Endothelial cell of umbilical vein (primary cell): ENCODE results near the gene FURIN. TPM values are rescaled to one million over a fixed set of nuclear protein-coding genes. Genes with fewer than 3 reads are reported as not detected.

ENCODE experiments used
- BruUV-seq: library from RNA; stranded (reverse); fragments of 400-500 nt; replicated peaks from 2 replicates; lab custom pipeline; 2021; lab: Mats Ljungman, UMichigan
- CTCF ChIA-PET: fragments of 300-600, 350-600 bp; sonication (Branson Sonifier 250); formaldehyde crosslinking; loops from one replicate; lab custom pipeline; 2021; ENCODE audit warnings: antibody characterized with exemption, inconsistent platforms; lab: Charles Lee
- POLR2A ChIA-PET: fragments of 300-600, 350-600 bp; sonication (Branson Sonifier 250); formaldehyde crosslinking; loops from one replicate; lab custom pipeline; 2021; ENCODE audit warnings: antibody characterized with exemption, inconsistent platforms; lab: Charles Lee
- DNase-seq: peaks from one replicate; pipeline ENCODE4 v3.0.0-alpha.2; 2011; ENCODE audit warnings: low read depth, low spot score
- FAIRE-seq: peaks from 2 replicates; lab custom pipeline; 2011; peaks lifted over from hg19 to GRCh38; lab: Jason Lieb, UNC
- H2AFZ ChIP-seq: 2 replicates; pipeline ENCODE4 v1.6.0; 2012; ENCODE audit warnings: low read depth, low read length, control low read depth, inconsistent platforms
- H3K27ac ChIP-seq: 2 replicates; pipeline ENCODE4 v1.5.1; 2011; ENCODE audit warnings: low read depth, mild to moderate bottlenecking, control low read depth, low read length, moderate library complexity; ENCODE audit not compliant: insufficient read depth
- H3K27me3 ChIP-seq, 2 experiments: 2 replicates each; pipeline versions ENCODE4 v1.6.0 to v1.6.1; 2011; ENCODE audit warnings: low read length in 2 of 2, mixed read lengths in 1 of 2; ENCODE audit not compliant: control insufficient read depth in 2 of 2, insufficient read depth in 2 of 2
- H3K36me3 ChIP-seq, 2 experiments: 2 replicates in 1 of 2; 3 replicates in 1 of 2; pipeline ENCODE4 v1.5.1; 2011; ENCODE audit warnings: low read length in 2 of 2, mild to moderate bottlenecking in 1 of 2, moderate library complexity in 1 of 2; ENCODE audit not compliant: control insufficient read depth in 2 of 2, insufficient read depth in 2 of 2; ENCODE audit errors: extremely low read depth in 1 of 2
- H3K4me1 ChIP-seq: 3 replicates; pipeline ENCODE4 v1.5.1; 2011; ENCODE audit warnings: mild to moderate bottlenecking, low read length; ENCODE audit not compliant: control insufficient read depth, insufficient read depth; ENCODE audit errors: extremely low read depth
- H3K4me2 ChIP-seq: 2 replicates; pipeline ENCODE4 v1.6.1; 2011; ENCODE audit warnings: low read length, control low read depth, mixed read lengths; ENCODE audit not compliant: insufficient read depth
- H3K4me3 ChIP-seq, 3 experiments: fragments of 200-600 bp in 1 of 3; sonication (generic), shearing (Covaris generic) in 1 of 3; replicated peaks in 1 of 3; 2 replicates each; pipeline ENCODE4 v1.5.1; 2011 to 2016; ENCODE audit warnings: control low read depth in 3 of 3, low read length in 3 of 3, mild to moderate bottlenecking in 2 of 3, inconsistent platforms in 1 of 3, low read depth in 1 of 3, moderate library complexity in 1 of 3; ENCODE audit not compliant: insufficient read depth in 1 of 3
- H3K79me2 ChIP-seq: 2 replicates; pipeline ENCODE4 v1.6.0; 2012; ENCODE audit warnings: low read length, inconsistent platforms; ENCODE audit not compliant: control insufficient read depth, insufficient read depth
- H3K9ac ChIP-seq: replicated peaks from 2 replicates; pipeline ENCODE3; 2011; ENCODE audit warnings: low read length, control low read depth; ENCODE audit not compliant: insufficient read depth; ENCODE audit errors: extremely low read depth
- H3K9me1 ChIP-seq: replicated peaks from 3 replicates; pipeline ENCODE4 v1.6.0; 2011; ENCODE audit warnings: mild to moderate bottlenecking, low read length; ENCODE audit not compliant: control insufficient read depth, insufficient read depth; ENCODE audit errors: extremely low read depth
- H3K9me3 ChIP-seq: replicated peaks from 2 replicates; pipeline ENCODE4 v1.5.1; 2012; ENCODE audit warnings: low read length, inconsistent platforms; ENCODE audit not compliant: control insufficient read depth, insufficient read depth
- H4K20me1 ChIP-seq: replicated peaks from 2 replicates; pipeline ENCODE3; 2011; ENCODE audit warnings: mild to moderate bottlenecking, low read length; ENCODE audit not compliant: control insufficient read depth, insufficient read depth; ENCODE audit errors: extremely low read depth
- EZH2 ChIP-seq: IDR thresholded peaks from 2 replicates; pipeline ENCODE4 v1.6.1; 2012; ENCODE audit warnings: borderline replicate concordance, low read depth, mild to moderate bottlenecking, moderate library complexity, low read length, inconsistent platforms; ENCODE audit not compliant: severe bottlenecking
- FOS ChIP-seq: IDR thresholded peaks from 2 replicates; pipeline ENCODE4 v1.6.1; 2011; ENCODE audit warnings: mild to moderate bottlenecking, low read length, moderate library complexity, borderline replicate concordance; ENCODE audit not compliant: insufficient read depth
- GATA2 ChIP-seq: IDR thresholded peaks from 2 replicates; pipeline ENCODE4 v1.7.0; 2011; ENCODE audit warnings: low read depth, mild to moderate bottlenecking, moderate library complexity, mixed read lengths, low read length; ENCODE audit not compliant: insufficient read length, insufficient read depth
- JUN ChIP-seq: IDR thresholded peaks from 2 replicates; pipeline ENCODE4 v1.6.1; 2011; ENCODE audit warnings: borderline replicate concordance, low read depth; ENCODE audit not compliant: insufficient read length, insufficient read depth
- MYC ChIP-seq: IDR thresholded peaks from one replicate; pipeline ENCODE4 v1.6.1; 2011; ENCODE audit warnings: mild to moderate bottlenecking, low read depth, low read length
- POLR2A ChIP-seq: IDR thresholded peaks from 2 replicates; pipeline ENCODE4 v1.6.1; 2012; ENCODE audit warnings: low read depth, mild to moderate bottlenecking, control low read depth, low read length
- POLR2AphosphoS5 ChIP-seq: IDR thresholded peaks from 2 replicates; pipeline ENCODE4 v1.6.1; 2012; ENCODE audit warnings: low read depth, mild to moderate bottlenecking, control low read depth, low read length, moderate library complexity; ENCODE audit not compliant: insufficient read depth
- dilution Hi-C: fragments of 300-500 bp; cut with MboI; formaldehyde crosslinking; loops from one replicate; pipeline ENCODE4 v1.15.0; 2019; ENCODE audit warnings: low sequenced_read_pairs; ENCODE audit not compliant: extremely low pct_ligation_motif_present
- intact Hi-C: fragments of 100-400 bp; cut with micrococcal nuclease; formaldehyde crosslinking; loops from one replicate; pipeline ENCODE4 v1.10.0; 2022
- polyA plus RNA-seq, 4 experiments: library from polyadenylated mRNA; depleted of rRNA in 3 of 4; stranded (reverse) in 3 of 4; unstranded in 1 of 4; fragments of >200 nt; gene quantifications; 2 replicates each; pipeline versions ENCODE4 v1.2.1 to v1.2.3, GENCODE V29; 2011 to 2012; ENCODE audit warnings: missing spikeins in 1 of 4
- total RNA-seq: library from RNA; stranded (reverse); gene quantifications from 2 replicates; pipeline ENCODE4 v1.2.3, GENCODE V29; 2021
- TF ChIP-seq, protein P1 (sequence below), 2 donors: IDR thresholded peaks; 1 replicate in 1 of 2; 2 replicates in 1 of 2; pipeline ENCODE4 v1.5.1; 2011; ENCODE audit warnings: low read length in 2 of 2, mild to moderate bottlenecking in 2 of 2, moderate library complexity in 2 of 2, control low read depth in 1 of 2, inconsistent platforms in 1 of 2, low read depth in 1 of 2; ENCODE audit not compliant: insufficient read depth in 1 of 2; ENCODE audit errors: extremely low read depth in 1 of 2
- TF ChIP-seq, protein P2 (sequence below): IDR thresholded peaks from 2 replicates; pipeline ENCODE4 v1.6.1; 2011; ENCODE audit not compliant: insufficient read depth, insufficient read length

FURIN gene
- total and polyA plus RNA-seq, 2 donors (not counting 3 experiments of a cell fraction or from before 2014, with no cell fraction given), result 77.4 to 131 TPM

DNA sequence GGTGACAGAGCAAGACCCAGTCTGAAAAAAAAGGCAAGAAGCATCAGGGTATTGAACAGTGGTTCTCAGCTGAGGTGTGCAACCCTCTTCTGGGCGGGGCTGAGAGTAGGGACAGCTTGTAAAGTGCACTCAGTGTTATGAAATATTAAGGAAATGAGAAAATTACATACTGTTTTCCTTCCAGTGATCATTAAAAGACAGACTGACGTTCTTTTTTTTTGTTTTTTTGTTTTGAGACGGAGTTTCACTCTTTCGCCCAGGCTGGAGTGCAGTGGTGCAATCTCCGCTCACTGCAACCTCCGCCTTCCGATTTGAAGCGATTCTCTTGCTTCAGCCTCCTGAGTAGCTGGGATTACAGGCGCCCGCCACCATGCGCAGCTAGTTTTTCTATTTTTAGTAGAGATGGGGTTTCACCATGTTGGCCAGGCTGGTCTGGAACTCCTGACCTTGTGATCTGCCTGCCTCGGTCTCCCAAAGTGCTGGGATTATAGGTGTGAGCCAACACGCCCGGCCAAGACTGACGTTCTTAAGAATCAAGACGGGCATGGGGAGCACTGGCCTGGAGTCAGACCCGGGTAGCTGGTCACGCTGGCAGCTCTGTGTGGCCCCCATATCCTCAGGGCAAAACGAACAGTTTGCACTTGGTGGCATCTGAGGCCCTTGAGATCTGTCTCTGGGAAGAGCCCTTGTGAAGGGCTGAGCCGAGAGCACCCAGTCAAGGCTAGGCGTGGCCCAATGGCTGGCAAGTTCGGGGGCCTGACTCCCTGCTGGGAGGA, 46.1 kb downstream of the FURIN start:
- Histone ChIP-seq H3K79me2 (no peaks in the 10 kb centered on the region), H3K9me3 (no peaks in the 10 kb centered on the region), H3K9ac (no peak overlapping the region), H3K4me2 (no peak overlapping the region), H2AFZ (no peak overlapping the region), H4K20me1 (no peaks in the 10 kb centered on the region), H3K27me3 (no peaks in the 10 kb centered on the region), H3K36me3 (peaks cover 7 to 69% of the 10 kb centered on the region in 2 experiments), H3K27ac (no peak overlapping the region), H3K4me3 (no peak overlapping the region), H3K9me1 (no peaks in the 10 kb centered on the region), H3K4me1 (no peaks in the 10 kb centered on the region)
- TF ChIP-seq, protein P1, sequence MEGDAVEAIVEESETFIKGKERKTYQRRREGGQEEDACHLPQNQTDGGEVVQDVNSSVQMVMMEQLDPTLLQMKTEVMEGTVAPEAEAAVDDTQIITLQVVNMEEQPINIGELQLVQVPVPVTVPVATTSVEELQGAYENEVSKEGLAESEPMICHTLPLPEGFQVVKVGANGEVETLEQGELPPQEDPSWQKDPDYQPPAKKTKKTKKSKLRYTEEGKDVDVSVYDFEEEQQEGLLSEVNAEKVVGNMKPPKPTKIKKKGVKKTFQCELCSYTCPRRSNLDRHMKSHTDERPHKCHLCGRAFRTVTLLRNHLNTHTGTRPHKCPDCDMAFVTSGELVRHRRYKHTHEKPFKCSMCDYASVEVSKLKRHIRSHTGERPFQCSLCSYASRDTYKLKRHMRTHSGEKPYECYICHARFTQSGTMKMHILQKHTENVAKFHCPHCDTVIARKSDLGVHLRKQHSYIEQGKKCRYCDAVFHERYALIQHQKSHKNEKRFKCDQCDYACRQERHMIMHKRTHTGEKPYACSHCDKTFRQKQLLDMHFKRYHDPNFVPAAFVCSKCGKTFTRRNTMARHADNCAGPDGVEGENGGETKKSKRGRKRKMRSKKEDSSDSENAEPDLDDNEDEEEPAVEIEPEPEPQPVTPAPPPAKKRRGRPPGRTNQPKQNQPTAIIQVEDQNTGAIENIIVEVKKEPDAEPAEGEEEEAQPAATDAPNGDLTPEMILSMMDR (IDR thresholded peaks at IDR 0.05; ENCODE audit: extremely low read depth in 1 of 2, insufficient read depth in 1 of 2, low read depth in 1 of 2, low read length in 2 of 2), result no peak
- TF ChIP-seq EZH2 (no peak), POLR2AphosphoS5 (no peak), GATA2 (no peak), JUN (no peak), MYC (no peak), FOS (no peak), POLR2A (no peak)
- TF ChIP-seq, protein P2, sequence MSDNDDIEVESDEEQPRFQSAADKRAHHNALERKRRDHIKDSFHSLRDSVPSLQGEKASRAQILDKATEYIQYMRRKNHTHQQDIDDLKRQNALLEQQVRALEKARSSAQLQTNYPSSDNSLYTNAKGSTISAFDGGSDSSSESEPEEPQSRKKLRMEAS, result no peak
- no peak for FAIRE-seq
- dilution Hi-C loops (no loop called here), intact Hi-C loops (no loop called here)
- POLR2A ChIA-PET, result no interaction called here
- CTCF ChIA-PET, result interaction anchor here (1.7 kb wide), 1 partner anchor 18 kb away, joined by 6 read pairs; the partner anchor contains the start of gene HDDC3
- DNase-seq, result no peak
- BruUV-seq, result no TSS peak
